Fibroblast of mammary gland (primary cell): Measurements from ENCODE around the gene HRNR.

Experiments
- DNase-seq: peaks from one replicate; pipeline ENCODE4 v3.0.0-alpha.2; 2010; ENCODE audit warnings: low read depth
- H3K4me3 ChIP-seq: 2 replicates; pipeline ENCODE4 v1.5.1; 2011; ENCODE audit warnings: low read depth, mild to moderate bottlenecking, low read length, moderate library complexity; ENCODE audit not compliant: control insufficient read depth
- CTCF ChIP-seq: conservative IDR thresholded peaks from 2 replicates; pipeline ENCODE4 v1.5.1; 2011; ENCODE audit warnings: low read depth, low read length, inconsistent platforms; ENCODE audit not compliant: control insufficient read depth, insufficient read depth

HRNR gene

DNA sequence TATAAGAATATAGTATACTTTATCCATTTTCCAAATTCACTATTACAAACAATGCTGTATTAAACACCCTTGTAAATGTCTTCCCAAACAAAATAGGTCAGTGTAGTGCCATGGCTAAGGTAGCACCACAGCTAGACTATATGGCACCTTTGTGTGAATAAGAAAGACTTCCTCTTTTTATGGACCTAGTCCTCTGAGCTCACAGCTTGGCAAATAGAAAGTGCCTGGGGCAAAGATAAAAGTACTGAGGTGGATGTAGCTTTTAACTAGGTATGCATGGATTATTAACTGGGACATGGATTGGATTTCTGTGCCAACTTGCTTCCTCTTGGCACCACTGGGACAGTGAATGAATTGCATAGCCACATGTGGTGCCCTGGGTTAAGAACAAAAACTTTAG is 25.0 kb downstream of the HRNR start:
- no peak overlapping the region for H3K4me3 ChIP-seq
- no peak for DNase-seq
- TF ChIP-seq CTCF, result no peak

GRCh38 chr1:152197361-152197941 is 26.5 kb downstream of the HRNR start:
- DNase-seq, result no peak
- no peak overlapping the region for H3K4me3 ChIP-seq
- TF ChIP-seq CTCF, result no peak

DNA sequence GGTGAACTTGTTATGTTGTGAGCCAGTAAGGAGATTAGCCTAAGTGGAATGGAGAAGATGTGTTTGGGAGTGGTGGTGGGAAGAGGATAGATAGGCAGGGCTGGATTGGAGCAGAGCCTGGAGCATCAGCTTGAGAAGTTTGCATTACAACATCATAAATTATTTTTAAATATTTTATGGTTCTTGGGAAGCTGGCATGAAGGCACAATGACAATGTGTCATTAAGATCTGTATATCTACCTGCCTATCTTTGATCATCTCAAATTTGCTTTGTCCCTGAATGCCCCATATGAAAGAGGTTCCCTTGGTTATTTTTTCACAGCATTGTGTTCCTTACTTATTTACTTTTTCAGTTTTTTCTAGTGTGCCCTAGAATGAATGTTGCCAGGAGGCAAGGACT is 32.3 kb downstream of the HRNR start:
- no peak overlapping the region for H3K4me3 ChIP-seq
- DNase-seq, result no peak
- TF ChIP-seq CTCF, result no peak

GRCh38 chr1:152191260-152191659 is 32.7 kb downstream of the HRNR start:
- no peak for DNase-seq
- no peak overlapping the region for H3K4me3 ChIP-seq
- no peak for TF ChIP-seq CTCF

GRCh38 chr1:152190589-152190988 is 33.4 kb downstream of the HRNR start:
- no peak for TF ChIP-seq CTCF
- H3K4me3 ChIP-seq, result no peak overlapping the region
- DNase-seq, result peak; percentile 85

DNA sequence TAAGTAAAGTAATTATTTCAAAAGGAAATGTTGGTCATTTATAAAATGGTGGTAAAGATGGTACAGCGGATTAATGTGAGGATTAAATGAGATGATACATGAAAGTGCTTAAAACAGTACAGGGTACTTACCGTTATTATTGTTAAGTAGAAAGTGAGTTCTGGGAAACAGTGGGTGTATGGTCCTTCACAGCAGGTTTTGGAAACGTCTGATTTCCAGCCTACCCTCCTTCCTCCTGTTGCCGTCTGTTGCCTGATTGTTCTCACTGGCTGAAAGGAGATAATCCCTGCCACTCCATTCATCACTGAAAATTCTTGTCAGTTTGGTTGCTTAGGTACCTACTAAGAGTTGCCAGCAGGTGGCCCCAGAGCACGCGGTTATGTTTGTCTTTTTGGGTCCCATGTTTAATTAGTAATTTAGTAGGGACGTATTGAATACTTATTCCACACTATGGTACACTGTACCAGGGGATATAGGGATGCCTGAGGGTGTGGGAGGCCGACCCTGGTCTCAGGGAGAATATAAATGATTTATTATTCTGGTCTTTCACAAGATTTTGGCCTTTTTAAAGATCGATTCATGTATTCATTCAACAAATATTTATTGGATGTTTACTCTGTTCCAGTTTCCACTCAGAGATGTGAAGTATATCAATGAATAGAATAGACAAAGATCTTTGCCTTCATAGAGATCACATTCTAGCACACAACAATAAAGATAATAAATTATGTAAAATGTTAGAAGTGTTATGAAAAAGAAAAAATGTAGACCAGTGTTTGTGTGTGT is 34.1 kb downstream of the HRNR start:
- peak overlapping the region; percentile 58 for H3K4me3 ChIP-seq
- DNase-seq, result peak; percentile 78
- TF ChIP-seq CTCF, result peak; percentile 81
